ENCODE measurements around the gene ARID3A.

DNA sequence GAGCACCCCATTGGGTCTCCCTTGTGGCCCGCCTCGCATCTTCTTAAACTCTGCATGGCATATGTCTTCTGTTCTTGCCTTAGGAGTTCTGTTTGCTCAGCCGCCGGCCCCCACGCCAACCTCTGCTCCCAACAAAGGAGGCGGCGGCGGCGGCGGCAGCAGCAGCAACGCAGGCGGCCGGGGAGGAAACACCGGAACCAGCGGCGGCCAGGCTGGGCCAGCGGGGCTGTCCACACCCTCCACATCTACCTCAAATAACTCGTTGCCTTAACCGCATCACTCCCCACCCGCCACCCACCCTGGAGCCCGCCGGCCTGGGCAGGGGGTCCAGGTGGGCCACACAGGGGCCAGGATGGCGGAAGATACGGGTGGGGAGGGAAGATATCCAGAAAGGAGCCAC lies 46.0 kb downstream of the ARID3A start:
- TF ChIP-seq, protein P1, sequence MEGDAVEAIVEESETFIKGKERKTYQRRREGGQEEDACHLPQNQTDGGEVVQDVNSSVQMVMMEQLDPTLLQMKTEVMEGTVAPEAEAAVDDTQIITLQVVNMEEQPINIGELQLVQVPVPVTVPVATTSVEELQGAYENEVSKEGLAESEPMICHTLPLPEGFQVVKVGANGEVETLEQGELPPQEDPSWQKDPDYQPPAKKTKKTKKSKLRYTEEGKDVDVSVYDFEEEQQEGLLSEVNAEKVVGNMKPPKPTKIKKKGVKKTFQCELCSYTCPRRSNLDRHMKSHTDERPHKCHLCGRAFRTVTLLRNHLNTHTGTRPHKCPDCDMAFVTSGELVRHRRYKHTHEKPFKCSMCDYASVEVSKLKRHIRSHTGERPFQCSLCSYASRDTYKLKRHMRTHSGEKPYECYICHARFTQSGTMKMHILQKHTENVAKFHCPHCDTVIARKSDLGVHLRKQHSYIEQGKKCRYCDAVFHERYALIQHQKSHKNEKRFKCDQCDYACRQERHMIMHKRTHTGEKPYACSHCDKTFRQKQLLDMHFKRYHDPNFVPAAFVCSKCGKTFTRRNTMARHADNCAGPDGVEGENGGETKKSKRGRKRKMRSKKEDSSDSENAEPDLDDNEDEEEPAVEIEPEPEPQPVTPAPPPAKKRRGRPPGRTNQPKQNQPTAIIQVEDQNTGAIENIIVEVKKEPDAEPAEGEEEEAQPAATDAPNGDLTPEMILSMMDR (IDR thresholded peaks at IDR 0.05; ENCODE audit: insufficient read depth, low read length) = no peak
- TF ChIP-seq, protein P2, sequence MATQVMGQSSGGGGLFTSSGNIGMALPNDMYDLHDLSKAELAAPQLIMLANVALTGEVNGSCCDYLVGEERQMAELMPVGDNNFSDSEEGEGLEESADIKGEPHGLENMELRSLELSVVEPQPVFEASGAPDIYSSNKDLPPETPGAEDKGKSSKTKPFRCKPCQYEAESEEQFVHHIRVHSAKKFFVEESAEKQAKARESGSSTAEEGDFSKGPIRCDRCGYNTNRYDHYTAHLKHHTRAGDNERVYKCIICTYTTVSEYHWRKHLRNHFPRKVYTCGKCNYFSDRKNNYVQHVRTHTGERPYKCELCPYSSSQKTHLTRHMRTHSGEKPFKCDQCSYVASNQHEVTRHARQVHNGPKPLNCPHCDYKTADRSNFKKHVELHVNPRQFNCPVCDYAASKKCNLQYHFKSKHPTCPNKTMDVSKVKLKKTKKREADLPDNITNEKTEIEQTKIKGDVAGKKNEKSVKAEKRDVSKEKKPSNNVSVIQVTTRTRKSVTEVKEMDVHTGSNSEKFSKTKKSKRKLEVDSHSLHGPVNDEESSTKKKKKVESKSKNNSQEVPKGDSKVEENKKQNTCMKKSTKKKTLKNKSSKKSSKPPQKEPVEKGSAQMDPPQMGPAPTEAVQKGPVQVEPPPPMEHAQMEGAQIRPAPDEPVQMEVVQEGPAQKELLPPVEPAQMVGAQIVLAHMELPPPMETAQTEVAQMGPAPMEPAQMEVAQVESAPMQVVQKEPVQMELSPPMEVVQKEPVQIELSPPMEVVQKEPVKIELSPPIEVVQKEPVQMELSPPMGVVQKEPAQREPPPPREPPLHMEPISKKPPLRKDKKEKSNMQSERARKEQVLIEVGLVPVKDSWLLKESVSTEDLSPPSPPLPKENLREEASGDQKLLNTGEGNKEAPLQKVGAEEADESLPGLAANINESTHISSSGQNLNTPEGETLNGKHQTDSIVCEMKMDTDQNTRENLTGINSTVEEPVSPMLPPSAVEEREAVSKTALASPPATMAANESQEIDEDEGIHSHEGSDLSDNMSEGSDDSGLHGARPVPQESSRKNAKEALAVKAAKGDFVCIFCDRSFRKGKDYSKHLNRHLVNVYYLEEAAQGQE (IDR thresholded peaks at IDR 0.05; ENCODE audit: insufficient replicate concordance, low read depth) = no peak
- TF ChIP-seq POLR2AphosphoS5 (IDR thresholded peaks at IDR 0.05; ENCODE audit: low read depth) = no peak
- TF ChIP-seq SPI1 (IDR thresholded peaks at IDR 0.05; ENCODE audit: borderline replicate concordance, low read depth) = no peak
- no peak for TF ChIP-seq GABPA (IDR thresholded peaks at IDR 0.05; ENCODE audit: low read depth)

Measured in HL-60 (cell line).